NT2/D1 (cell line): Measurements from ENCODE around the gene SUB1.

Experiments used
- DNase-seq: peaks from one replicate; pipeline ENCODE4 v3.0.0-alpha.2; 2011; ENCODE audit warnings: low read depth, low spot score
- H3K27me3 ChIP-seq: 2 replicates; pipeline ENCODE4 v1.6.0; 2011; ENCODE audit warnings: mild to moderate bottlenecking; ENCODE audit not compliant: insufficient read length, insufficient read depth
- H3K36me3 ChIP-seq: 2 replicates; pipeline ENCODE4 v1.6.1; 2011; ENCODE audit warnings: mild to moderate bottlenecking, low read length, mixed read lengths; ENCODE audit not compliant: insufficient read depth, insufficient read length
- H3K4me1 ChIP-seq: 2 replicates; pipeline ENCODE4 v1.5.1; 2011; ENCODE audit not compliant: insufficient read depth, insufficient read length
- H3K4me3 ChIP-seq: 2 replicates; pipeline ENCODE4 v1.5.1; 2011; ENCODE audit warnings: low read depth; ENCODE audit not compliant: insufficient read length
- H3K9ac ChIP-seq: 2 replicates; pipeline ENCODE4 v1.6.0; 2011; ENCODE audit warnings: low read depth; ENCODE audit not compliant: insufficient read length
- H3K9me3 ChIP-seq: 2 replicates; pipeline ENCODE4 v1.5.1; 2011; ENCODE audit warnings: mild to moderate bottlenecking, low read length; ENCODE audit not compliant: insufficient read depth
- SUZ12 ChIP-seq: IDR thresholded peaks from 2 replicates; pipeline ENCODE4 v1.6.1; 2011; ENCODE audit not compliant: insufficient read length, insufficient read depth; ENCODE audit errors: extremely low read depth
- YY1 ChIP-seq: IDR thresholded peaks from 2 replicates; pipeline ENCODE4 v1.6.1; 2011; ENCODE audit not compliant: insufficient read length, insufficient read depth
- ZNF274 ChIP-seq: IDR thresholded peaks from 2 replicates; pipeline ENCODE4 v1.6.1; 2011; ENCODE audit warnings: mild to moderate bottlenecking, low read depth, low read length

The SUB1 gene

GRCh38 chr5:32639943-32640342 is 54.6 kb downstream of the SUB1 start:
- TF ChIP-seq SUZ12 (no peak), ZNF274 (no peak), YY1 (no peak)
- Histone ChIP-seq H3K4me1 (no peaks in the 10 kb centered on the region), H3K36me3 (no peaks in the 10 kb centered on the region), H3K9me3 (no peaks in the 10 kb centered on the region), H3K9ac (no peak overlapping the region), H3K27me3 (no peaks in the 10 kb centered on the region), H3K4me3 (no peak overlapping the region)
- no peak for DNase-seq

GRCh38 chr5:32642276-32643002 is 57.1 kb downstream of the SUB1 start:
- no peak overlapping the region for H3K4me3 ChIP-seq
- no peaks in the 10 kb centered on the region for H3K36me3 ChIP-seq
- H3K9ac ChIP-seq: no peak overlapping the region
- DNase-seq: no peak
- TF ChIP-seq YY1: no peak
- H3K9me3 ChIP-seq: no peaks in the 10 kb centered on the region
- no peaks in the 10 kb centered on the region for H3K4me1 ChIP-seq
- H3K27me3 ChIP-seq: no peaks in the 10 kb centered on the region

GRCh38 chr5:32645246-32645645 is 59.9 kb downstream of the SUB1 start:
- Histone ChIP-seq H3K9ac (no peak overlapping the region), H3K4me3 (no peak overlapping the region), H3K36me3 (no peaks in the 10 kb centered on the region), H3K9me3 (no peaks in the 10 kb centered on the region), H3K27me3 (no peaks in the 10 kb centered on the region), H3K4me1 (no peaks in the 10 kb centered on the region)
- no peak for DNase-seq
- no peak for TF ChIP-seq YY1
- TF ChIP-seq ZNF274: no peak
- TF ChIP-seq SUZ12: no peak

GRCh38 chr5:32646061-32646969 is 61.0 kb downstream of the SUB1 start:
- Histone ChIP-seq H3K4me3 (no peak overlapping the region), H3K36me3 (no peaks in the 10 kb centered on the region), H3K27me3 (no peaks in the 10 kb centered on the region), H3K4me1 (no peaks in the 10 kb centered on the region), H3K9me3 (no peaks in the 10 kb centered on the region), H3K9ac (no peak overlapping the region)
- TF ChIP-seq ZNF274 (no peak), YY1 (no peak), SUZ12 (no peak)
- DNase-seq: no peak

GRCh38 chr5:32651088-32651487 is 65.7 kb downstream of the SUB1 start:
- H3K9ac ChIP-seq: no peak overlapping the region
- H3K4me3 ChIP-seq: no peak overlapping the region
- TF ChIP-seq SUZ12 (no peak), YY1 (no peak), ZNF274 (no peak)
- no peaks in the 10 kb centered on the region for H3K4me1 ChIP-seq
- peaks cover 7% of the 10 kb centered on the region; the same call in 1 of the 2 replicates for H3K9me3 ChIP-seq
- H3K36me3 ChIP-seq: no peaks in the 10 kb centered on the region
- no peaks in the 10 kb centered on the region for H3K27me3 ChIP-seq
- DNase-seq: no peak

GRCh38 chr5:32651638-32652037 is 66.3 kb downstream of the SUB1 start:
- H3K9me3 ChIP-seq: peaks cover 11% of the 10 kb centered on the region; the same call in 1 of the 2 replicates
- no peak overlapping the region for H3K9ac ChIP-seq
- no peaks in the 10 kb centered on the region for H3K4me1 ChIP-seq
- no peak overlapping the region for H3K4me3 ChIP-seq
- no peaks in the 10 kb centered on the region for H3K36me3 ChIP-seq
- TF ChIP-seq ZNF274: no peak
- no peak for TF ChIP-seq YY1
- TF ChIP-seq SUZ12: no peak
- DNase-seq: no peak
- H3K27me3 ChIP-seq: no peaks in the 10 kb centered on the region
